Measurements from ENCODE around the gene JHY.

Gene JHY

GRCh38 chr11:122871302-122871701 lies 11.3 kb upstream of the JHY start:
- DNase-seq = no peak

- DNase-seq = no peak
These were observed 10.5 kb upstream of the JHY start for GRCh38 chr11:122872046-122872445.

GRCh38 chr11:122874991-122875390 lies 7.6 kb upstream of the JHY start:
- DNase-seq = no peak

GRCh38 chr11:122877732-122878131 lies 4.8 kb upstream of the JHY start:
- DNase-seq = no peak

- DNase-seq = no peak
These were observed 2.8 kb upstream of the JHY start for GRCh38 chr11:122879785-122880184.

GRCh38 chr11:122882857-122883645 lies 492 bp downstream of the JHY start:
- DNase-seq = peak in 25 of 56 donors; percentile 9 to 60 (median 32)

- DNase-seq = no peak
These were observed 1.1 kb downstream of the JHY start for GRCh38 chr11:122883646-122883979.

GRCh38 chr11:122888162-122888561 lies 5.6 kb downstream of the JHY start:
- no peak for DNase-seq

GRCh38 chr11:122893131-122893530 lies 10.6 kb downstream of the JHY start:
- DNase-seq = no peak

- DNase-seq = no peak
These were observed 13.0 kb downstream of the JHY start for GRCh38 chr11:122895563-122895962.

GRCh38 chr11:122897606-122898210 lies 15.1 kb downstream of the JHY start:
- no peak for DNase-seq

- DNase-seq = no peak
These were observed 16.2 kb downstream of the JHY start for GRCh38 chr11:122898799-122899198.

GRCh38 chr11:122900587-122901202 lies 18.1 kb downstream of the JHY start:
- no peak for DNase-seq

- no peak for DNase-seq
These were observed 20.4 kb downstream of the JHY start for GRCh38 chr11:122902951-122903350.

GRCh38 chr11:122910775-122911174 lies 28.2 kb downstream of the JHY start:
- DNase-seq = no peak

GRCh38 chr11:122917311-122917710 lies 34.8 kb downstream of the JHY start:
- no peak for DNase-seq

GRCh38 chr11:122918734-122919133 lies 36.2 kb downstream of the JHY start:
- no peak for DNase-seq

- DNase-seq = no peak
These were observed 38.0 kb downstream of the JHY start for GRCh38 chr11:122920579-122920978.

- DNase-seq = no peak
These were observed 40.3 kb downstream of the JHY start for GRCh38 chr11:122922893-122923292.

- no peak for DNase-seq
These were observed 40.7 kb downstream of the JHY start for GRCh38 chr11:122923302-122923701.

- DNase-seq = no peak
These were observed 49.0 kb downstream of the JHY start for GRCh38 chr11:122931510-122931909.

GRCh38 chr11:122933416-122933815 lies 50.9 kb downstream of the JHY start:
- DNase-seq = no peak

- no peak for DNase-seq
These were observed 55.4 kb downstream of the JHY start for GRCh38 chr11:122937983-122938382.
